GM19043 (cell line): ENCODE data around the gene PODNL1.
A peak's percentile ranks its signal among the peaks of the same experiment; 100 is the strongest.

Experiments
- ATAC-seq: cut with Tn5 transposase; IDR thresholded peaks from one replicate; pipeline ENCODE4 v1.9.1; 2021; ENCODE audit warnings: low read depth; ENCODE audit not compliant: unreplicated experiment

The PODNL1 gene

DNA sequence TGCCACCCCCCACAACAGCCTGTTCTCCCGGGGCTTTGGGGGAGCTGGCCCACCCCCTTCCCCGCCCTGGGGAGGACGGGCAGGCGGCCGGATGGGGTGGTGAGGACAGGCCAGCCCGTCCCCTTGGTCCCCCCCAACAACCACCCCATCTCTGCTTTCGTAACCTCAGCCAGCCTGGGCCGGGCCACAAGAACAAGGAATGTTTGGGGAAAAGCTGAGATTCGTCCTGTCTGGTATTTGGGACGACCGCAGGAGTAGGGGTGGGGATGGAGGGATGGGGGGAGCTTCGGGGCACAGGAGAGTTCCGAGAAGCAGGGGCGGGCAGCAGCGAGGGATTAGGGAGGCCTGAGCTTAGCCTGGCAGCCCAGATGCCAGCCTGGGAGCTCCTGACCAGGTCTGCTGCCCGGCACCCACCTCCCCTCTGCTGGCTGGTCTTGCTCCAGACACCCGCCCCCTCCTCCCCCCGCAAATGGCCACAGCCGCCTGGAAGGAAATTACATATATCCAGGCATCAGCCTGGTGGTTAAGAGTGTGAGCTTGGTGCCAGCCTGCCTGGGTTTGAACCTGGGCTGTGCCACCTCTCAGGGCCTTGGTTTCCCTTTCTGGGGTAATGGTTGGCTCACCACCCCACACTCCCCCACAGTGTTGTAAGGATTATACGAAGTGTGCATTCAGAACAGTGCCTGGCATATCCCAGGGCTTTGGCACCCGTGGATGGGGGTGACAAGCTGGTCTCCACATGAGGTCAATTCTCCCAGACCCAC lies at the start of gene PODNL1:
TSS of gene PODNL1 (minus strand) at position 117 of the 764 bp plus-strand sequence. CDS start 236 bp downstream, outside the sequence.
- ATAC-seq: no peak

DNA sequence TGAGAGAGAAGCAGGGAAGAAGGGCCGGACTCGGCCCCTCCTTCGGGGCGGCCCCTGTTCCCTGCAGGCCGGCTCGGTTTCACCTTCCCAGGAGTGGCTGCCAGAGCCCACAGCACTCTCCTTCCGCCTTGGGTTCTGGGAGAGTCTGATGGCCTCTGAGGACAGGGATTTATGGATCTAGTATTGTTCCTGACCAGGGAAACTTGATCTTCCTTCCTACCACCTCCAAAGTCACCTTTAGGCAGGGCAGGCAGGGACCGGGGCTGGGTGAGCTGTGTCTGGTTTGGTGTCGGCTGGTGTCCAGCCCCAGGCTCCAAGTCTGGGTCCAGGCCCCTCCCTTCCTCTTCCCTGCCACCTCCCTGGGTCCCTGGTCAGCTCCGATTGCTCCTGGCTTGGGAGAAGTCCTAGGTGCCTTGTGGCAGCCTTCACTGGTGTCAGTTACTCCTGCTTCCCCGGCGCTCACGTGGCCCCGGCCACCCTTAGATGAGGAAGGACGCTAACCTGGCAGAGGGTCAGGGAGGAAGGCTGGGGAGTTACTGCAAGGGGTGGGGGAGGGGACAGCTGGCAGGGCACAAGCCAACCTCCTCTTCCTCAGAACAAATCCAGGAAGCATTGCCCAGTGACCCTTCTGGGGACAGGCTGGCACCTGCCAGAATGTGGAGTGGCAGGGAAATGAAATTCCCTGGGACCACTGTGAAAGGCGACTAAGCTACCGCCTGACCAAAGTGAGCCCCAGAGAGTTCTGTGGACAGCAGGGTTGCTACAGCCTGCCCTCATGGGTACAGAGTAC lies 49.1 kb upstream of the PODNL1 start:
- no peak for ATAC-seq

DNA sequence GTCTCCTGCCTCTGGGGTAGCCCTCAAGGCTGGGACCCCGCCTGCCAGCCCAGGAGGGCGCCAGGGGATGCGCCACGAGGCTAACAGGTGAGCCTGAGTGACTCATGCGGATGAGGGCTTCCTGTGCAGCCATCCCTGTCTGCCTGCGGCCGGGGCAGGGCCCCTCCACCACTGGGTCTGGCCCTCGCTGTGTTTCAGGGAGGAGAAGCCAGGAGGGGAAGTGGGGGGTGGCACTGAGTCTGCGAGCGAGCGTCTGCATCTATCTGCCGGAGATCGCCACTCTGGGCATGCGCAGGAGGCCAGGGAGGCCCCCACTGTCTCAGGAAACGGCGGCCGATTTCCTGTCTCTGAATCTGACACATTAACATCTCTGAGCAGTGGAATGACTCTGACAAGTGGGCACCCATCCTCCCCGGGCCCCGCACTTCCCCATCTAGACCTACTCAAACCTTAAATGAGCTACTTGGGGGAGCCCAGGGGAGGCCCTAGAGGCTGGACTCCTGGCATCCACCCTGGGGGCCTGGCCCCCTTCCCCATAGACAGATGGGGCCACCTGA lies 48.2 kb upstream of the PODNL1 start:
- peak; percentile 75 for ATAC-seq

- ATAC-seq: no peak
These were observed 47.6 kb upstream of the PODNL1 start for GRCh38 chr19:13985771-13986347.

DNA sequence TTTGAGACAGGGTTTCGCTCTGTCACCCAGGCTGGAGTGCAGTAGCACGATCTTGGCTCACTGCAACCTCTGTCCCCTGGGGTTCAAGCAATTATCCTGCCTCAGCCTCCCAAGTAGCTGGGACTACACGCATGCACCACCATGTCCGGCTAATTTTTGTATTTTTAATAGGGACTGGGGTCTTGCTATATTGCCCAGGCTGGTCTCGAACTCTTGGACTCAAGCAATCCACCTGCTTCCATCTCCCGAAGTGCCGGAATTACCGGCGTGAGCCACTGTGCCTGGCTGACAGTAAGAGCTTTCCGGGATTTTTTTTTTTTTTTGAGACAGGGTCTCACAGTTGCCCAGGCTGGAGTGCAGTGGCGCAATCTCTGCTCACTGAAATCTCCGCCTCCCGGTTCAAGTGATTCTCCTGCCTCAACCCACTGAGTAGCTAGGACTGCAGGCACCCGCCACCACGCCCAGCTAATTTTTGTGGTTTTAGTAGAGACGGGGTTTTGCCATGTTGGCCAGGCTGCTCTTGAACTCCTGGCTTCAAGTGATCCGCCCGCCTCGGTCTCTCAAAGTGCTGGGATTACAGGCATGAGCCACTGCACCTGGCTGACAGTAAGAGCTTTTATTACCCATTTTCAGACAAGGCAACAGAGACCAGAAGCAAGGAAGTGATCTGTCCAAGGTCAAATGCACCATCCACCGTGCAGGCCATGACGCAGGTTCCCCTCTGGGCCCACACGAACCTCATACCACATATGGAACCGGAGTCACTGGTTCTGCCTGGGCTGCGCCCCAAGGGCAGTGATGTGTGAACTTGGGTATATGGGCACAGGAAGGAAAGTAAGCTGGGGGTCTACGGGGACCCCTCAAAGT lies 46.9 kb upstream of the PODNL1 start:
- ATAC-seq: no peak

GRCh38 chr19:13984186-13984585 lies 46.0 kb upstream of the PODNL1 start:
- no peak for ATAC-seq

GRCh38 chr19:13983213-13983889 lies 45.1 kb upstream of the PODNL1 start:
- ATAC-seq: no peak

- no peak for ATAC-seq
These were observed 44.6 kb upstream of the PODNL1 start for GRCh38 chr19:13982773-13983172.

DNA sequence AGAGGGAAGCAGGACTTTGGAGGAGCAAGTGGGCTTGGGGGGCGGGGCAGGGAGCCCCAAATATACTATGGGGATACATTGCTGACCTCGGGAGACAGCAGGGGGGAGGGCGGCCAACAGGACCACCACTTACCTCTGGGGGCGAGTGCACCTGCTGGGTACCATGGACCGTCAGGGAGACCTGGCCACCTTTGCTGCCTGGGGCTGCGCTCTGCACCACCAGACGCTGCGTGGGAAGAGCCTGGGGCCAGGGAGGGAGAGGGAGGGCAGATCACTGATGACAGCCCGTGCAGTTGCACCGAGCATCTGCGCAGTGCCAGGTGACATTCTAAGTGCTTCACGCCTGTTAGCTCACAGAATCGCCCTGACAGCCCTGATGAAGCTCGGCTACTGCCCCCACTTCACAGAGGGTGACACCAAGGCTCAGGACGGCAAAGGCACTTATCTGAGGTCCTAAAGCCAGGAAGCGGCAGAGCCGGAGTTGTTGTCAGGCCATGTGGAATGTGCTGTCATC lies 43.8 kb upstream of the PODNL1 start:
- ATAC-seq: no peak

- ATAC-seq: no peak
These were observed 43.2 kb upstream of the PODNL1 start for GRCh38 chr19:13981467-13981866.

- no peak for ATAC-seq
These were observed 42.8 kb upstream of the PODNL1 start for GRCh38 chr19:13981021-13981420.

DNA sequence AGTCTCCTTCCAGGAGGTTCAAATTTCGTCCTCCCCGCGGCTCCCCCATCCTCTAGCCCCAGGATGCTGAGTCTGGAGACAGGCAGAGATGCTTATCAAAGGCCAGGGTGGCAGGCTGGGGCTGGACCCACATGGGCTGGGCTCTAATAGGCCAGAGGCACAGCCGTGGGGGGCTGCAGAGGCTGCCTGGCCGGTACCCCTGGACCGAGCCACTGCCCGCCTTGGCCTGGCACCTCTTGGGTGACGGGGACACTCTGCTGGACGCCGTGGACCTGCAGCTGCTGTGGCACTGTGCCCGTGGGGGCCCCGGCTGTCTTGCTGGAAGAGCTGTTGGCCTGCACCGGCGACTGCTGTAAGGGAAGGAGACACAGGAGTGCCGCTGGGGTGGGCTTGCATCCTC lies 42.1 kb upstream of the PODNL1 start:
- no peak for ATAC-seq

- no peak for ATAC-seq
These were observed 41.5 kb upstream of the PODNL1 start for GRCh38 chr19:13979686-13980085.

- no peak for ATAC-seq
These were observed 41.0 kb upstream of the PODNL1 start for GRCh38 chr19:13979244-13979615.

GRCh38 chr19:13978351-13979243 lies 40.4 kb upstream of the PODNL1 start:
- no peak for ATAC-seq

- no peak for ATAC-seq
These were observed 39.6 kb upstream of the PODNL1 start for GRCh38 chr19:13977803-13978202.

DNA sequence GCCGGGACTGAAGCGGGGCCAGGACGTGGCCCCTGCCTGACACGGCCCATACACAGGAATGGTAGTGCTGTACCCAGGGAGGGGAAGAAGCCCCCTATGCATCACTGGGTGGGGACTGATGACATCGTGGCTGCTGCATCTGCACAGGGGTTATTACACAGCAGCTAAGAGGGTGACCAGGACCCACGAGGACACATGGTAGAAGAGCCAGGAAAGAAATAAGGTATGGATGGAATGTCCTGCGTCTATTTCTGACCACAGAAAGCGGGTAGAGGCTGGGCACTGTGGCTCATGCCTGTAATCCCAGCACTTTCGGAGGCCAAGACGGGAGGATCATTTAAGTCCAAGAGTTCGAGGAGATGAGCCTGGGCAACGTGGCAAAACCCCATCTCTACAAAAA lies 38.2 kb upstream of the PODNL1 start:
- no peak for ATAC-seq

GRCh38 chr19:13975870-13976269 lies 37.7 kb upstream of the PODNL1 start:
- ATAC-seq: no peak

- ATAC-seq: no peak
These were observed 35.9 kb upstream of the PODNL1 start for GRCh38 chr19:13974073-13974472.
